ENCODE results near the gene IGSF21. TPM values are rescaled to one million over a fixed set of nuclear protein-coding genes. Genes with fewer than 3 reads are reported as not detected.

Gene IGSF21
- total and polyA plus RNA-seq, 2 of the 4 experiments (the other 2 are of a cell fraction): not detected

DNA sequence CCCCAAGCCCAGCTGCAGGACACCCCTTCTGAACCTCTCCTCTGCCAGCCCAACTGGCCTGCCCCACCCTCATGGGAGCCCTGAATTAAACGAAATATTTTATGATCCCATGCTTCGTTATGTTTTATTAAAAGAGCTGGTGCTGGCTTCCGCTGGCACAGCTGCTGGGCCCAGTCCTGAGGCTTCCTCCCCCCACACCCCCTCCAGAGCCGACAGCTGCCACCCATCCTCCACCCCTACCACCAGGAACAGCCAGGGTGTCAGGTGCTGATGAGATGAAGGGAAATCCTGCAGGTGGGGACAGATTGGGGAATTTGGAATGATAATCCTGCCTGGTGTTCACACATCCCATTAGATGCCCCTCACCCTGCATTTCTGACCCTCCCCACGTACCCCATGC, 19.0 kb downstream of the IGSF21 start:
- Histone ChIP-seq H3K4me3 (ENCODE audit: insufficient read depth, low read depth, low read length) (no peak overlapping the region), H3K36me3 (ENCODE audit: control insufficient read depth, insufficient read depth, low read length) (no peaks in the 10 kb centered on the region), H3K4ac (ENCODE audit: low read depth, low read length) (no peak overlapping the region), H4K91ac (ENCODE audit: insufficient read depth, low read depth, low read length) (no peak overlapping the region), H3K18ac (ENCODE audit: low read depth, low read length) (no peak overlapping the region), H4K8ac (ENCODE audit: low read depth in 2 of 2, low read length in 2 of 2) (no peak overlapping the region), H3K56ac (ENCODE audit: extremely low read depth, insufficient read depth, low read length) (no peak overlapping the region), H3K14ac (replicated peaks; ENCODE audit: low read depth, low read length) (no peak overlapping the region), H3K27me3 (ENCODE audit: control insufficient read depth, insufficient read depth, low read length) (no peaks in the 10 kb centered on the region), H2AK9ac (replicated peaks; ENCODE audit: low read depth, low read length, poor library complexity) (no peak overlapping the region), H2BK5ac (ENCODE audit: low read depth, low read length, poor library complexity, severe bottlenecking) (no peak overlapping the region), H3K9me3 (ENCODE audit: control insufficient read depth, insufficient read depth, low read length) (no peaks in the 10 kb centered on the region), H3K79me1 (ENCODE audit: low read depth in 1 of 2, low read length in 2 of 2) (no peaks in the 10 kb centered on the region), H3K23ac (ENCODE audit: low read depth, low read length) (no peak overlapping the region), H2BK15ac (ENCODE audit: low read depth, low read length) (no peak overlapping the region), H3K27ac (ENCODE audit: insufficient read depth, low read length) (no peak overlapping the region), H4K5ac (ENCODE audit: low read depth, low read length) (no peak overlapping the region), H3K9ac (ENCODE audit: low read depth, low read length) (no peak overlapping the region), H3K4me2 (ENCODE audit: low read depth, low read length) (no peak overlapping the region), H2BK20ac (ENCODE audit: low read depth, low read length) (no peak overlapping the region), H2AK5ac (ENCODE audit: low read depth, low read length) (no peak overlapping the region), H4K20me1 (ENCODE audit: insufficient read depth, low read length) (no peaks in the 10 kb centered on the region), H2BK120ac (ENCODE audit: low read depth, low read length) (no peak overlapping the region), H3K4me1 (ENCODE audit: control insufficient read depth, insufficient read depth, low read length) (no peaks in the 10 kb centered on the region), H2AFZ (replicated peaks; ENCODE audit: low read length, poor library complexity) (no peak overlapping the region), H3K9me1 (ENCODE audit: insufficient read depth, low read length) (no peaks in the 10 kb centered on the region)
- intact Hi-C loops (cut with micrococcal nuclease) (no loop called here), dilution Hi-C loops (cut with HindIII; ENCODE audit: low sequenced_read_pairs, unreplicated experiment) (no loop called here), in situ Hi-C loops (cut with MboI; ENCODE audit: low sequenced_read_pairs) (no loop called here)
- ChIA-PET POLR2A (ENCODE audit: unreplicated experiment) (no interaction called here), CTCF (no interaction called here)
- no CpG with 5 or more reads among the region's 5 CpGs for WGBS, 2 experiments (ENCODE audit: extremely low coverage in 2 of 2, insufficient read length in 1 of 2)
- ATAC-seq (ENCODE audit: low read depth) (no peak), DNase-seq (no peak)
- BruUV-seq (replicated peaks): no TSS peak
- TF ChIP-seq, protein P1, sequence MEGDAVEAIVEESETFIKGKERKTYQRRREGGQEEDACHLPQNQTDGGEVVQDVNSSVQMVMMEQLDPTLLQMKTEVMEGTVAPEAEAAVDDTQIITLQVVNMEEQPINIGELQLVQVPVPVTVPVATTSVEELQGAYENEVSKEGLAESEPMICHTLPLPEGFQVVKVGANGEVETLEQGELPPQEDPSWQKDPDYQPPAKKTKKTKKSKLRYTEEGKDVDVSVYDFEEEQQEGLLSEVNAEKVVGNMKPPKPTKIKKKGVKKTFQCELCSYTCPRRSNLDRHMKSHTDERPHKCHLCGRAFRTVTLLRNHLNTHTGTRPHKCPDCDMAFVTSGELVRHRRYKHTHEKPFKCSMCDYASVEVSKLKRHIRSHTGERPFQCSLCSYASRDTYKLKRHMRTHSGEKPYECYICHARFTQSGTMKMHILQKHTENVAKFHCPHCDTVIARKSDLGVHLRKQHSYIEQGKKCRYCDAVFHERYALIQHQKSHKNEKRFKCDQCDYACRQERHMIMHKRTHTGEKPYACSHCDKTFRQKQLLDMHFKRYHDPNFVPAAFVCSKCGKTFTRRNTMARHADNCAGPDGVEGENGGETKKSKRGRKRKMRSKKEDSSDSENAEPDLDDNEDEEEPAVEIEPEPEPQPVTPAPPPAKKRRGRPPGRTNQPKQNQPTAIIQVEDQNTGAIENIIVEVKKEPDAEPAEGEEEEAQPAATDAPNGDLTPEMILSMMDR (conservative IDR thresholded peaks at IDR 0.05; ENCODE audit: low read depth, low read length): no peak
- TF ChIP-seq MAZ (IDR thresholded peaks at IDR 0.05; ENCODE audit: borderline replicate concordance, low read depth, low read length) (no peak), RFX5 (IDR thresholded peaks at IDR 0.05; ENCODE audit: low read depth, low read length) (no peak)

All from IMR-90 (cell line).